GM06990 (cell line): ENCODE results near the gene MSH3.
A peak's percentile ranks its signal among the peaks of the same experiment; 100 is the strongest.

Experiments used
- DNase-seq: peaks from one replicate; pipeline ENCODE4 v3.0.0-alpha.2; 2011; ENCODE audit not compliant: insufficient read length; ENCODE audit errors: extremely low read depth
- H3K27me3 ChIP-seq: replicated peaks from 2 replicates; pipeline ENCODE4 v1.6.0; 2011; ENCODE audit warnings: low read length; ENCODE audit not compliant: control insufficient read depth, insufficient read depth
- H3K36me3 ChIP-seq: 2 replicates; pipeline ENCODE4 v1.5.1; 2011; ENCODE audit warnings: low read length; ENCODE audit not compliant: control insufficient read depth, insufficient read depth
- H3K4me3 ChIP-seq: replicated peaks from 2 replicates; pipeline ENCODE4 v1.5.1; 2011; ENCODE audit warnings: low read depth, mild to moderate bottlenecking, control low read depth, low read length
- CTCF ChIP-seq: IDR thresholded peaks from 2 replicates; pipeline ENCODE4 v1.5.1; 2011; ENCODE audit warnings: low read length, control low read depth, mild to moderate bottlenecking, inconsistent platforms; ENCODE audit not compliant: insufficient read depth, poor library complexity, severe bottlenecking

The MSH3 gene

DNA sequence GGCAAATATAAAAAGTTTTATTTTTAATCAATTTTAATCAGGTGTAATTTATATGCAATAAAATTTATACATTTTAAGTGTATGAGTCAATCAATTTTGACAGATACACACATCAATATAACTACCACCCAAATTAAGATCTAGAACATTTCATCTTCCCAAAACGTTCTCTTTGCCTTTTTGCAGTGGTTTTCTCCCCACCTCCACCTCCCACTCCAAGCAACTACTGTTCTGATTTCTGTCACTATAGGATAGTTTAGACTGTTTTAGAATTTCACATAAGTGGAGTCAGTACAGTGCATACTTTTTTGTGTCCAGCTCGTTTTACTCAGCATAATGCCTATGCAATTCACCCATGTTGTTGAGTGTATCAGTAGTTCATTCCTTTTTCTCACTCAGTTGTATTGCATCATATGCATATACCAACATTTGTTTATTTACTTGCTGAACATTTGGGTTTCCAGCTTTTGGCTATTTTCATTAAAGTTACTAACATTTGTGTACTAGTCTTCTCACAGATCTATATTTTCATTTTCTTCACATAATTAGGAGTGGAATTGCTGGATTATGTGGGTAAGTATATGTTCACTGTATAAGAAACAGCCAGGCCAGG, 52.5 kb downstream of the MSH3 start:
- TF ChIP-seq CTCF: no peak
- Histone ChIP-seq H3K36me3 (peaks cover 3% of the 10 kb centered on the region), H3K4me3 (no peak overlapping the region), H3K27me3 (no peaks in the 10 kb centered on the region)
- DNase-seq: no peak

DNA sequence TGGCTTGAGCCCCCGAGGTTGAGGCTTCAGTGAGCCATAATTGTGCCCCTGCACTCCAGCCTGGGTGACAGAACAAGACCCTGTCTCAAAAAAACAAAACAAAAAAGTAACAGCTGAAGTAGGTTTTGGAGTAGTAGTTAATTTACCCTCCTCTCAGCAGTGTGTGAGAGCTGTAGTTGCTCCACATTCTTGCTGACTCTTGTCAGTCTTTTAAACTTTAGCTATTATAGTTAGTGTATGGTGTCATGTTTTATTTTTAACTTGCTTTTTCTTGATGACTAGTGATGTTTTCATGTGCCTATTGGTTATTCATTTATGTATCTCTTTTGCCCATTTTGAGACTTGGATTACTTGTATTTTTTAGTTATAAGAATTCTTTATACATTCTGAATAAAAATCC, 53.2 kb downstream of the MSH3 start:
- H3K4me3 ChIP-seq: no peak overlapping the region
- H3K36me3 ChIP-seq: peaks cover 2% of the 10 kb centered on the region
- DNase-seq: no peak
- no peaks in the 10 kb centered on the region for H3K27me3 ChIP-seq
- no peak for TF ChIP-seq CTCF

DNA sequence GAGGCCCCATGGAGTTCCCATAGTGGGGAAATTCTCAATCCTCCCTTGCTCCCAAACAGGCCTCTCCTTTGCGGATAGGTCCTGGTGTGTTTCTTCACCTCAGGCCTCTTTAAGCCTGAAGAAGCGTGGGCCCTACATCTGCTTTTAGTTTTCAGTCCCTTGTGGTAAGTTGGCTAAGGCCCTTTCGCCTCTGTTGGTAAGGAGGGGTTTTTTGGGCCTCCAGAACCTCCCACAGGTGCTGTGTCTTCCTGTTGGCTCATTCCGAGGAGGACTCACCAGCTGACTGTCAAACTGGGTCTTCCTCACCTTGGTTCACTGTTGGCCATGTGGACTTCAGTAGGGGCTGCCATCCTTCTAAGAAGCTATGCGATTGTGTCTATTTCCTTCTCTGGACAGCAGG, 56.8 kb downstream of the MSH3 start:
- H3K36me3 ChIP-seq: peaks cover 2% of the 10 kb centered on the region; the same call in 1 of the 2 replicates
- no peak for TF ChIP-seq CTCF
- H3K27me3 ChIP-seq: no peaks in the 10 kb centered on the region
- no peak for DNase-seq
- H3K4me3 ChIP-seq: no peak overlapping the region

DNA sequence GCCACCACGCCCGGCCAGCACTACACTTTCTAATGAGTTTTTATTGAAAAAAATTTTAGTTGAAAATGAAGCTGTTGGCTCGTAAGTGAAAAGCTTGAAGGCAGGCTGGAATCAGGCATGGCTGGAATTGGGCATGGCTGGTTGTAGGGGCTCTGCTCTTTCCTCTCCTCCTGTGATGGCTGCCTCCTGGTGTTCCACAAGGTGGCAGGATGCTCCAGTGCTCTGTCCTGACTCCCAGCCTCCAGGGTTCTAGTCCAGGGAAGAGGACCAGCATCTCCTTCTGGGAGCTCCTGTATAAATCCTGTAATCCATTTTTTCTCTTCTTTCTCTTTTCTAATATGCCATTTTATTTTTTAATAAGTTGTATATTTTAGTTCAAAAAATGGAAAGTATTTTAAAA, 57.5 kb downstream of the MSH3 start:
- peaks cover 2% of the 10 kb centered on the region; the same call in 1 of the 2 replicates for H3K36me3 ChIP-seq
- no peaks in the 10 kb centered on the region for H3K27me3 ChIP-seq
- TF ChIP-seq CTCF: peak; percentile 47
- no peak overlapping the region for H3K4me3 ChIP-seq
- DNase-seq: no peak

DNA sequence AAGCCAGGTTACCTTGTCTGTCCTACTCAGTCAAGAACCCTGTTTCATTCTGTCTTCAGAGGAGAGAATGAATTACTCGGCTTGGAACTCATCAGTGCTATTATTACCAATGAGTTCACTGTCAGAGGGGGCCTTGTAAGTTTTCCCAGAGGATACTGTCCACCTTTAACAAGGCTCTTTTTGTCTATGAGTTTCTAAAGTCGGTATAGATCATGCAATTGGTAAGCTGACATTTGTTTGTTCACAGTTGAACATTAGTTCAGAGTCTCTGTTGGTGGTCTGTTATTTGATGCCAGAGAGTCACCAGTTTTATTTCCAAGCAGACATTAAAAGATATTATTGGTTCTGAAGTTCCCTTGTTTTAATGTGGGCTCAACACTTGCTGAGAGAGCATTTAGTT, 58.5 kb downstream of the MSH3 start:
- TF ChIP-seq CTCF: no peak

DNA sequence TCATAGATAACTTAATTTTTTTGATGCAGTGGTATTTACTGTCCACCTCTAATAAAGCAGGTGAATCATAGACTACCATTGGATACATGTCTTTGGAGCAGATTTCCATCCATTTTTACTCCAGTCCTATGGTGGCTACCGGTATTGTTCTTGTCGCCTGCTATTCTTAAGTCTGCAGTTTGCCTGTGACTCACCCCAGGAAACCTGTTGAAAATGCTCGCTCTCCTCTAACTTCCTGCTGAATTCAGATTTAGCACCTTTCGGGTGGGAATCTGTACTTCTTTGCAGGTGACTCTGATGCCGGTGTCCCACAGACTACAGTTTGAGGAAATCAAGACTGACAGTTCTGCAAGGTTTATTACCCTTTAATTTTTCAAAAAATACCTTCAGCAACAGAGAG, 59.2 kb downstream of the MSH3 start:
- Histone ChIP-seq H3K4me3 (no peak overlapping the region), H3K36me3 (peaks cover 2% of the 10 kb centered on the region; the same call in 1 of the 2 replicates), H3K27me3 (no peaks in the 10 kb centered on the region)
- DNase-seq: no peak
- no peak for TF ChIP-seq CTCF

More for the DNA sequence above, 58.5 kb downstream of the MSH3 start:
- Histone ChIP-seq H3K4me3 (no peak overlapping the region), H3K36me3 (peaks cover 2% of the 10 kb centered on the region; the same call in 1 of the 2 replicates), H3K27me3 (no peaks in the 10 kb centered on the region)
- DNase-seq: no peak
